NCI-H128 (cell line): ENCODE data around the gene JAZF1.

ENCODE experiments used
- DNase-seq: peaks from one replicate; lab custom pipeline; 2025; ENCODE audit not compliant: unreplicated experiment; lab: John Stamatoyannopoulos, UW

The JAZF1 gene

DNA sequence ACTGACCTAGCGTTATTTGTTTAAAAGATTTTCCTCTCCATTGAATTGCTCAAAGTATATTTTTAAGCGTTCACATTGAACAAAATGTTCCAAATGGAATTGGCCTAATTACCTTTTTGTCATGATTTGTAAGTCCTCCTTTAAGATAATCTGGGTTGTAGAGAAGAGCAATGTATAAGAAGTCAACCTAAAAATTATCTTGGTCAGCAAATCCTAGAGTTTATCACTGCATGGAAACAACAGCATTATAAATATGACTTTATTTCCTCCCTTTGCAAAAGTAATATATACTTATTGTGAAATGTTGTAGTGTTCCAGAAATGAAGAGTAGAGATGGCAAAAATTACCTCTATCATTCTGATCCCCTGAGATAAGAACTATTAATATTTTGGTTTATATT, 381.4 kb downstream of the JAZF1 start:
- no peak for DNase-seq

- DNase-seq, result no peak
These were observed 384.6 kb downstream of the JAZF1 start for GRCh38 chr7:27795977-27796376.

DNA sequence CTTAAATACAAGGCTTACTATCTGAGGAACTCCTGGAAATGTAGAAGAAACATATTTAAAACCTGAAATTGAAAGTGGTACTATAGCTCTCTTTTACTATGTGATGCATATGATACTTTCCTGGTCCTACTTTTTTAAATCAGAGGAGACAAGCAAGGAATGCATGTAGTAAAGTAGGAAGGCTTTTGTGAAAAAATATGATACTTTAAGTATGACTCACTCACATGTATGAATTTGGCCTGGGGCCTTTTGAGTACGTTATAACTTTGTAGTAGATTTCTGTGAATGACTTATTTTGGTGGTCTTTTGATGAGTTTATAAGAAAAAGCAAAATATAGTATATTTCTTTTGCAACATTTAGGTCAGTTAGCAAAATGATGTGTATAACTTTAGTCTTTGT, 386.8 kb downstream of the JAZF1 start:
- no peak for DNase-seq

- DNase-seq, result no peak
These were observed 392.2 kb downstream of the JAZF1 start for GRCh38 chr7:27788437-27788836.

DNA sequence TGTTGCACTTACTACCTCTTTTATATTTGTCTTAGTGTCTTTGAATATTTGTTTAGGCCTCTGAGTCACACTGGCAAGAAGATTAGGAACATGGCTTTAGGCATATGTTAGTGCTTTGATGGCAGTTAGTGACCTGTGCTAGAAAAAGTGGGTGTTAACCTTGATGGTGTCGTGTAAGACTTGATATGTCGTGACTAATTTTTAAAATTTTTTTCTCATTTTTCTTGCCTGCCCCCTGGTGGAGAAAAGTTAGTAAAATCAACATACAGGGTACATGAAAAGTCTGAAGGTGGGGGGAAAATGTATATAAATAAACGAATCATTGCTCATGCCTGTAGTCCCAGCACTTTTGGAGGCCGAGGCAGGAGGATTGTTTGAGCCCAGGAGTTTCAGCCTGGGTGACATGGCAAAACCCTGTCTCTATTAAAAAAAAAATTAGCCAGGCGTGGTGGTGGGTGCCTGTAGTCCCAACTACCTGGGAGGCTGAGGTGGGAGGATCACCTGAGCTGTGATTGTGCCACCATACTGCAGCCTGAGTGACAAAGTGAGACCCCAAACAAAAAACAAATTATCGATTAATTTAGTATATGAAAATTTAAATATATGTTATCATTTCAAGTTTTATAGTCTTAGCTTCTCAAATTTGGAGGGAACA, 396.1 kb downstream of the JAZF1 start:
- no peak for DNase-seq

- no peak for DNase-seq
These were observed 397.7 kb downstream of the JAZF1 start for GRCh38 chr7:27782849-27783248.

GRCh38 chr7:27781188-27781587, 399.4 kb downstream of the JAZF1 start:
- no peak for DNase-seq
